SK-N-SH (cell line): ENCODE data around the gene ZMYM2. TPM values are rescaled to one million over a fixed set of nuclear protein-coding genes. Genes with fewer than 3 reads are reported as not detected.

Experiments
- CTCF ChIA-PET: fragments of 300-600, 350-600 bp; formaldehyde crosslinking; extraction: SDS; loops from one replicate; lab custom pipeline; 2021; lab: Yijun Ruan, JAX
- POLR2A ChIA-PET: fragments of 350-600 bp; sonication (Branson Sonifier 250); formaldehyde crosslinking; extraction: SDS; loops from one replicate; lab custom pipeline; 2020; ENCODE audit warnings: antibody characterized with exemption, inconsistent platforms; lab: Yijun Ruan, JAX
- DNase-seq: peaks from one replicate; pipeline ENCODE4 v3.0.0; 2012
- H2AFZ ChIP-seq: fragments of 200-600 bp; sonication (generic); 2 replicates; pipeline ENCODE4 v1.8.1; 2016; ENCODE audit warnings: antibody characterized with exemption, mild to moderate bottlenecking, low read depth
- H3F3A ChIP-seq: fragments of 200-600 bp; sonication (generic); replicated peaks from 2 replicates; pipeline ENCODE3; 2016; ENCODE audit warnings: antibody characterized with exemption, mild to moderate bottlenecking; ENCODE audit not compliant: insufficient read depth
- H3K27ac ChIP-seq, 2 experiments: fragments of 200-500 bp in 1 of 2; fragments of 200-600 bp in 1 of 2; sonication (Bioruptor generic) in 1 of 2; sonication (generic), shearing (Covaris generic) in 1 of 2; 2 replicates each; pipeline versions ENCODE4 v1.5.1 to v1.6.1; 2014 to 2016; ENCODE audit warnings: low read depth in 2 of 2, inconsistent platforms in 1 of 2, low read length in 1 of 2, mild to moderate bottlenecking in 1 of 2, mixed read lengths in 1 of 2
- H3K27me3 ChIP-seq: fragments of 200-600 bp; sonication (generic), shearing (Covaris generic); 2 replicates; pipeline ENCODE4 v1.6.1; 2016; ENCODE audit warnings: mixed run types; ENCODE audit not compliant: insufficient read depth
- H3K36me3 ChIP-seq, 2 experiments: fragments of 200-500 bp in 1 of 2; fragments of 200-600 bp in 1 of 2; sonication (Bioruptor generic) in 1 of 2; sonication (generic) in 1 of 2; replicated peaks in 1 of 2; 2 replicates each; pipeline versions ENCODE3 to v1.5.1; 2014 to 2016; ENCODE audit warnings: low read length in 1 of 2, mild to moderate bottlenecking in 1 of 2; ENCODE audit not compliant: insufficient read depth in 2 of 2, control insufficient read depth in 1 of 2
- H3K4me1 ChIP-seq, 2 experiments: fragments of 200-500 bp in 1 of 2; fragments of 200-600 bp in 1 of 2; sonication (Bioruptor generic) in 1 of 2; sonication (generic), shearing (Covaris generic) in 1 of 2; 2 replicates each; pipeline versions ENCODE4 v1.5.1 to v1.6.1; 2014 to 2016; ENCODE audit warnings: low read depth in 1 of 2, low read length in 1 of 2, mixed run types in 1 of 2; ENCODE audit not compliant: insufficient read depth in 2 of 2, control insufficient read depth in 1 of 2
- H3K4me2 ChIP-seq: fragments of 200-600 bp; sonication (generic), shearing (Covaris generic); 2 replicates; pipeline ENCODE4 v1.6.1; 2017; ENCODE audit warnings: mixed run types
- H3K4me3 ChIP-seq, 2 experiments: fragments of 200-500 bp in 1 of 2; fragments of 200-600 bp in 1 of 2; sonication (Bioruptor generic) in 1 of 2; sonication (generic), shearing (Covaris generic) in 1 of 2; 2 replicates each; pipeline versions ENCODE4 v1.5.1 to v1.8.1; 2014 to 2016; ENCODE audit warnings: low read depth in 2 of 2, inconsistent platforms in 1 of 2, low read length in 1 of 2, mild to moderate bottlenecking in 1 of 2, mixed read lengths in 1 of 2, moderate library complexity in 1 of 2
- H3K79me2 ChIP-seq: fragments of 200-600 bp; sonication (generic); 2 replicates; pipeline ENCODE4 v1.8.1; 2017; ENCODE audit warnings: mild to moderate bottlenecking; ENCODE audit not compliant: insufficient read depth
- H3K9ac ChIP-seq: fragments of 200-600 bp; sonication (generic); 2 replicates; pipeline ENCODE4 v1.6.1; 2017; ENCODE audit warnings: mixed run types
- H3K9me2 ChIP-seq: fragments of 200-600 bp; sonication (generic); 2 replicates; pipeline ENCODE4 v1.6.1; 2017; ENCODE audit warnings: mixed run types
- H3K9me3 ChIP-seq: fragments of 200-600 bp; sonication (generic); 2 replicates; pipeline ENCODE4 v1.6.1; 2017; ENCODE audit warnings: mixed run types, mild to moderate bottlenecking, moderate library complexity
- H4K20me1 ChIP-seq: fragments of 200-600 bp; sonication (generic); 2 replicates; pipeline ENCODE4 v1.6.1; 2017; ENCODE audit warnings: mild to moderate bottlenecking, mixed run types; ENCODE audit not compliant: insufficient read depth
- CHD2 ChIP-seq: fragments of 150-350 bp; IDR thresholded peaks from 2 replicates; pipeline ENCODE4 v1.6.1; 2018; ENCODE audit warnings: low read length; ENCODE audit not compliant: partially characterized antibody
- EP300 ChIP-seq, 2 experiments: IDR thresholded peaks; 2 replicates each; pipeline versions ENCODE4 v1.4.0 to v1.6.1; 2012; ENCODE audit warnings: borderline replicate concordance in 1 of 2, low read depth in 1 of 2, low read length in 1 of 2
- FOSL2 ChIP-seq: IDR thresholded peaks from 2 replicates; pipeline ENCODE4 v1.4.0; 2012; ENCODE audit warnings: low read depth, mild to moderate bottlenecking, moderate library complexity, borderline replicate concordance
- JUND ChIP-seq: IDR thresholded peaks from 2 replicates; pipeline ENCODE4 v1.4.0; 2012
- MEF2A ChIP-seq: IDR thresholded peaks from 2 replicates; pipeline ENCODE4 v1.4.0; 2012; ENCODE audit warnings: low read depth, borderline replicate concordance
- NRF1 ChIP-seq: IDR thresholded peaks from 2 replicates; pipeline ENCODE4 v1.6.1; 2012; ENCODE audit warnings: low read depth, mild to moderate bottlenecking, low read length
- POLR2AphosphoS5 ChIP-seq: IDR thresholded peaks from 2 replicates; pipeline ENCODE4 v1.6.1; 2012; ENCODE audit warnings: low read depth, low read length
- RAD21 ChIP-seq: IDR thresholded peaks from 2 replicates; pipeline ENCODE4 v1.6.1; 2012; ENCODE audit warnings: mild to moderate bottlenecking, low read length
- RCOR1 ChIP-seq: fragments of 150-350 bp; IDR thresholded peaks from 2 replicates; pipeline ENCODE4 v1.6.1; 2017; ENCODE audit warnings: antibody characterized with exemption, low read length
- RFX5 ChIP-seq: IDR thresholded peaks from 2 replicates; pipeline ENCODE4 v1.6.1; 2012; ENCODE audit warnings: mild to moderate bottlenecking, improper control_type of control experiment, low read length
- RXRA ChIP-seq: IDR thresholded peaks from 2 replicates; pipeline ENCODE4 v1.4.0; 2012; ENCODE audit warnings: low read depth, mild to moderate bottlenecking, borderline replicate concordance
- SMC3 ChIP-seq: IDR thresholded peaks from 2 replicates; pipeline ENCODE4 v1.6.1; 2012; ENCODE audit warnings: low read depth, low read length, improper control_type of control experiment
- TEAD4 ChIP-seq: IDR thresholded peaks from 2 replicates; pipeline ENCODE4 v1.4.0; 2012; ENCODE audit warnings: mild to moderate bottlenecking, borderline replicate concordance; ENCODE audit not compliant: insufficient read depth
- YY1 ChIP-seq: IDR thresholded peaks from 2 replicates; pipeline ENCODE4 v1.4.0; 2012; ENCODE audit warnings: low read depth, mild to moderate bottlenecking
- WGBS: methylation state at CpG from one replicate; pipeline ENCODE4 v1.1.6; 2017; ENCODE audit warnings: low lambda C conversion rate; 5-methylcytosine and 5-hydroxymethylcytosine counted together
- polyA plus RNA-seq, 3 experiments: library from polyadenylated mRNA; depleted of rRNA; stranded (reverse); fragments of >200 nt; gene quantifications; 2 replicates each; pipeline ENCODE4 v1.2.3, GENCODE V29; 2012
- TF ChIP-seq, protein P1 (sequence below): IDR thresholded peaks from 2 replicates; pipeline ENCODE4 v1.4.0; 2012; ENCODE audit warnings: low read depth, borderline replicate concordance
- TF ChIP-seq, protein P2 (sequence below): fragments of 150-350 bp; IDR thresholded peaks from 2 replicates; pipeline ENCODE4 v1.6.1; 2016; ENCODE audit warnings: mild to moderate bottlenecking, low read depth, low read length
- TF ChIP-seq, protein P3 (sequence below): fragments of 200-600 bp; sonication (generic); IDR thresholded peaks from 2 replicates; pipeline ENCODE4 v1.6.1; 2017; ENCODE audit warnings: antibody characterized with exemption, mild to moderate bottlenecking, moderate library complexity

The ZMYM2 gene
- polyA plus RNA-seq, 1 of the 3 experiments (the other 2 are of a cell fraction): 11.5 TPM

DNA sequence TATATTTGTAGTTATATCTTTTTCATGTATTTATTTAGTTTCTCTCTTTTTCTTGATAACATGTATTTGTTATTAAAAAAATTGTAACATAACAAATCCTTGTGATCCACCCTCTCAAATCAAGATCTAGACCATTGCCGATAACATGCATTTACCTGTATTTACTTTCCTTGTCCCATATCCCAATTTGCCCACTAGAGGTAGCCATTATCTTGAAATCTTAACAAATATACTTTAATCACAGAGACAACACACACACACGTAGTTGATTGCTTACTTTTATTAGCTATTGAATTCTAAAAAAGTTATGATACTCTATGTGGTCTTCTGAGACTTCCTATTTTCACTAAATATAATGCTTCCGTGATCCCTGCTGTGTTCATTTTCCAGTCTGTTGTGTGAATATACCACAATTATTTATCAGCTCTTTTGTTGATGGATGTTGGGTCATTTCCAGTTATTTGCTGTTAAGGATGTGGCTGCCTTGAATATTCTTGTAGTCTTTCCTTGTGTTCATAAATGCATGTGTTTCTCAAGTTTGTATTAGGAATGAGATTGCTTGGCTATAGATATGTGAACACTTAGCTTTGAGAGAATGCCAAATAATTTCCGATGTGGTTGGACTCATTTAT lies 31.3 kb upstream of the ZMYM2 start:
- no peaks in the 10 kb centered on the region for H3K79me2 ChIP-seq
- no peaks in the 10 kb centered on the region for H4K20me1 ChIP-seq

DNA sequence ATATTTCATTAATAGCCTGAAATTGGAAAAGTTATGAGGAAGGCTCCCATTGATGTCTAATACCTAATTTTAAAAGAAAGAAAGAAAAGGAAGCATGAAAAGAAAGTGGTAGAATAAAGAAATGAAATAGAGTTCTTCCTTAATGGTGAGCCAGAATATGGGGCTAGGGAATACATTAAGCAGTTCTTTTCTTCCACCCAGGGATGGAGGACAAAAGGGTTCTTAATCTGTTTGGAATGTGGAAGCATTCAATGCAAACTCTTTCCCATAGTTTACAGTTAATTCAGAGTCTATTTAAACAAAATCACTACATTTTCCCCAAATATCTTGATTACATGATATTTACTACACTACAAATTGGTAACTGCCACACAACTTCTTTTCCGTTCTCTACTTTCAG lies 18.4 kb upstream of the ZMYM2 start:
- ChIA-PET CTCF (interaction anchor here (0.6 kb wide), 1 partner anchor 1009 kb away, joined by 3 read pairs; no protein-coding TSS in a partner anchor), POLR2A (no interaction called here)
- Histone ChIP-seq H3K36me3 (no peaks in the 10 kb centered on the region), H3K27ac (no peak overlapping the region), H3K9me3 (no peaks in the 10 kb centered on the region), H3K4me2 (no peak overlapping the region), H3K4me3 (no peak overlapping the region), H3F3A (no peaks in the 10 kb centered on the region), H3K27me3 (no peaks in the 10 kb centered on the region), H3K9me2 (no peaks in the 10 kb centered on the region), H4K20me1 (no peaks in the 10 kb centered on the region), H3K79me2 (no peaks in the 10 kb centered on the region), H3K4me1 (no peaks in the 10 kb centered on the region), H2AFZ (no peak overlapping the region), H3K9ac (no peak overlapping the region)
- no peak for TF ChIP-seq RCOR1
- TF ChIP-seq POLR2AphosphoS5: no peak
- TF ChIP-seq, protein P1, sequence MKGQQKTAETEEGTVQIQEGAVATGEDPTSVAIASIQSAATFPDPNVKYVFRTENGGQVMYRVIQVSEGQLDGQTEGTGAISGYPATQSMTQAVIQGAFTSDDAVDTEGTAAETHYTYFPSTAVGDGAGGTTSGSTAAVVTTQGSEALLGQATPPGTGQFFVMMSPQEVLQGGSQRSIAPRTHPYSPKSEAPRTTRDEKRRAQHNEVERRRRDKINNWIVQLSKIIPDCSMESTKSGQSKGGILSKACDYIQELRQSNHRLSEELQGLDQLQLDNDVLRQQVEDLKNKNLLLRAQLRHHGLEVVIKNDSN: no peak
- TF ChIP-seq RFX5: no peak
- no peak for TF ChIP-seq JUND
- TF ChIP-seq, protein P2, sequence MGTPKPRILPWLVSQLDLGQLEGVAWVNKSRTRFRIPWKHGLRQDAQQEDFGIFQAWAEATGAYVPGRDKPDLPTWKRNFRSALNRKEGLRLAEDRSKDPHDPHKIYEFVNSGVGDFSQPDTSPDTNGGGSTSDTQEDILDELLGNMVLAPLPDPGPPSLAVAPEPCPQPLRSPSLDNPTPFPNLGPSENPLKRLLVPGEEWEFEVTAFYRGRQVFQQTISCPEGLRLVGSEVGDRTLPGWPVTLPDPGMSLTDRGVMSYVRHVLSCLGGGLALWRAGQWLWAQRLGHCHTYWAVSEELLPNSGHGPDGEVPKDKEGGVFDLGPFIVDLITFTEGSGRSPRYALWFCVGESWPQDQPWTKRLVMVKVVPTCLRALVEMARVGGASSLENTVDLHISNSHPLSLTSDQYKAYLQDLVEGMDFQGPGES: no peak
- no peak for TF ChIP-seq EP300 (IDR thresholded peaks at IDR 0.05; ENCODE audit: borderline replicate concordance in 1 of 2, low read depth in 1 of 2, low read length in 1 of 2)
- TF ChIP-seq RAD21: no peak
- TF ChIP-seq NRF1: no peak
- TF ChIP-seq CHD2: no peak
- no peak for TF ChIP-seq SMC3
- TF ChIP-seq TEAD4: no peak
- TF ChIP-seq FOSL2: no peak
- no peak for TF ChIP-seq RXRA
- 93% methylated on average over 1 of the region's 1 CpG for WGBS
- DNase-seq: no peak

More for the DNA sequence above, 31.3 kb upstream of the ZMYM2 start:
- Histone ChIP-seq H3K4me2 (no peak overlapping the region), H3K27ac (no peak overlapping the region), H2AFZ (no peak overlapping the region), H3K36me3 (no peaks in the 10 kb centered on the region), H3K9ac (no peak overlapping the region), H3K9me2 (no peaks in the 10 kb centered on the region), H3K9me3 (no peaks in the 10 kb centered on the region), H3K4me3 (no peak overlapping the region), H3F3A (no peaks in the 10 kb centered on the region), H3K27me3 (no peaks in the 10 kb centered on the region), H3K4me1 (no peaks in the 10 kb centered on the region)
- TF ChIP-seq MEF2A (no peak), YY1 (no peak), EP300 (IDR thresholded peaks at IDR 0.05; ENCODE audit: borderline replicate concordance in 1 of 2, low read depth in 1 of 2, low read length in 1 of 2) (no peak), RAD21 (peak; percentile 46), SMC3 (peak; percentile 17; the same call in 1 of the 2 replicates)
- TF ChIP-seq, protein P3, sequence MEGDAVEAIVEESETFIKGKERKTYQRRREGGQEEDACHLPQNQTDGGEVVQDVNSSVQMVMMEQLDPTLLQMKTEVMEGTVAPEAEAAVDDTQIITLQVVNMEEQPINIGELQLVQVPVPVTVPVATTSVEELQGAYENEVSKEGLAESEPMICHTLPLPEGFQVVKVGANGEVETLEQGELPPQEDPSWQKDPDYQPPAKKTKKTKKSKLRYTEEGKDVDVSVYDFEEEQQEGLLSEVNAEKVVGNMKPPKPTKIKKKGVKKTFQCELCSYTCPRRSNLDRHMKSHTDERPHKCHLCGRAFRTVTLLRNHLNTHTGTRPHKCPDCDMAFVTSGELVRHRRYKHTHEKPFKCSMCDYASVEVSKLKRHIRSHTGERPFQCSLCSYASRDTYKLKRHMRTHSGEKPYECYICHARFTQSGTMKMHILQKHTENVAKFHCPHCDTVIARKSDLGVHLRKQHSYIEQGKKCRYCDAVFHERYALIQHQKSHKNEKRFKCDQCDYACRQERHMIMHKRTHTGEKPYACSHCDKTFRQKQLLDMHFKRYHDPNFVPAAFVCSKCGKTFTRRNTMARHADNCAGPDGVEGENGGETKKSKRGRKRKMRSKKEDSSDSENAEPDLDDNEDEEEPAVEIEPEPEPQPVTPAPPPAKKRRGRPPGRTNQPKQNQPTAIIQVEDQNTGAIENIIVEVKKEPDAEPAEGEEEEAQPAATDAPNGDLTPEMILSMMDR: peak; percentile 57
- 58% methylated on average over 4 of the region's 4 CpGs for WGBS
- ChIA-PET POLR2A (no interaction called here), CTCF (interaction anchor here (0.6 to 1.4 kb wide), 6 partner anchors 16 to 218 kb away, joined by 3 read pairs; no protein-coding TSS in a partner anchor)
- no peak for DNase-seq
